Bronchus fibroblast of lung (primary cell): Measurements from ENCODE around the gene FUOM. TPM values are rescaled to one million over a fixed set of nuclear protein-coding genes. Genes with fewer than 3 reads are reported as not detected.

Experiments used
- total RNA-seq: library from RNA; depleted of rRNA; stranded (reverse); fragments of >200 nt; gene quantifications from 2 replicates; pipeline ENCODE4 v1.2.3, GENCODE V29; 2015

The FUOM gene, protein sequence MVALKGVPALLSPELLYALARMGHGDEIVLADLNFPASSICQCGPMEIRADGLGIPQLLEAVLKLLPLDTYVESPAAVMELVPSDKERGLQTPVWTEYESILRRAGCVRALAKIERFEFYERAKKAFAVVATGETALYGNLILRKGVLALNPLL
- 24.9 and 32.7 TPM in 2 replicates for total RNA-seq

DNA sequence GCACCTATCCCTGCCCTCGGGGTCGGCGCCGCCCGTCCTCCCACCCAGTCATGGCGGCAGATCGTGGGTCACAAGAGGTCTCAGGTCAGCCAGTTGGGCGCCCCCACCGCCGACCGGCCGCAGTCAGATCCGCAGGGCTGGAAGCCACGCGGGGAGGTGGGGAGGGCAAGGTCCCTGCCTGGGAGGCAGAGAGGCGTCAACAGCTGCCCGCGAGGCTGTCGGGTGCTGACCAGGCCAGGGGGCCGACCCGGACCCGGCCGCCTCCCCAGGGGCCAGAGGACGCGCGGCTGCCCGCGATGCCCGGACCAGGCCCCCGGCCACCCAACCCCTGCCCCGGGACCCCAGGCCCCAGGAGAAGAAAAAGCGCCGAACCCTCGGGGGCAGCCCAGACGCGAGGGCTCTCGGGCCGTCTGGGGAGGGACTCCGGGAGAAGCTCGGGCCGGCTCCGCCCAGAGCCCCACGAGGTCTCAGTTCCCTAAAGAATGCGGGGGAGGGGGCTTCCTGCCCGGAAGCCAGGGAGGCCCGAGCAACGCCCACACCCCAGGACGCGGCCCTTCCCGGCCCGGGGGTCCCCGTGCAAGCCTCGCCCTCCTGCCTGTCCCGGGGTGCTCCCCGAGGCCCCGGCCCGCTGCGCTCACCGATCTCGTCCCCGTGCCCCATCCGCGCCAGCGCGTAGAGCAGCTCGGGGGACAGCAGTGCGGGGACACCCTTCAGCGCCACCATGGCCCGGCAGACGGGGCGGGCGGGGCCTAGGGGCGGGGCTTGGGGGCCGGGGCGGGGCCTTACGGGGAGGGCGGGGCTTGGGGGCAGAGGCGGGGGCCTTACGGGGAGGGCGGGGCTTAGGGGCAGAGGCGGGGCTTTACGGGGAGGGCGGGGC, at the start of gene FUOM:
FUOM (minus strand) TSS at position 735 of the 877 bp plus-strand sequence; CDS start at position 723, 12 bp downstream.

DNA sequence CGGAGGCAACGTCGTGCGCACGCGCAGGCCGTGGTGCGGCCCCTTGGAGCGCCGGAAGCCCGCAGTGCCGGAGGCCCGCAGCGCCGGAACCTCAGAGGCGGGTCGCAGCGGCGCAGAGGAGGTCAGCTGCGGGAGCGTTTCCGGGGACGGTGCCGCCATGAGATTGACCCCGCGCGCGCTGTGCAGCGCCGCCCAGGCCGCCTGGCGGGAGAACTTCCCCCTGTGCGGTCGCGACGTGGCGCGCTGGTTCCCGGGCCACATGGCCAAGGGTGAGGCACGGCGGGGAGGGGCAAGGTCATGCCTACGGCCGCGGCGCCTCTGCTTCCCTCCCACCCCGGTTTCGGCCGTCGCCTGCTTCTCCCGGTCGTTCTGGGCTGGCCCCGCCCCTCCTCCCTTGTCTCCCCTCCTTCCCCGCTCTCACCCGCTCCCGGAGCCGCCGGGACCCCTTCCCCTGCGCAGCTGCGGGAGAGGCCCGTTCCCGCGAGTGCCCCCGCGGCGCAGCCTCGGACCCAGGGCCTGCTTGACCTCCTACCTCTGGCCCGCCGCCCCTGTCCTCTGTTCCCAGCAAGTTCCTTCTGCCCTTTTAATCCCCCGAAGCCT, 36.3 kb upstream of the FUOM start, which contains the start of gene MTG1:
MTG1 (plus strand) TSS at position 94 of the 600 bp plus-strand sequence; CDS start at position 158, 64 bp downstream.

DNA sequence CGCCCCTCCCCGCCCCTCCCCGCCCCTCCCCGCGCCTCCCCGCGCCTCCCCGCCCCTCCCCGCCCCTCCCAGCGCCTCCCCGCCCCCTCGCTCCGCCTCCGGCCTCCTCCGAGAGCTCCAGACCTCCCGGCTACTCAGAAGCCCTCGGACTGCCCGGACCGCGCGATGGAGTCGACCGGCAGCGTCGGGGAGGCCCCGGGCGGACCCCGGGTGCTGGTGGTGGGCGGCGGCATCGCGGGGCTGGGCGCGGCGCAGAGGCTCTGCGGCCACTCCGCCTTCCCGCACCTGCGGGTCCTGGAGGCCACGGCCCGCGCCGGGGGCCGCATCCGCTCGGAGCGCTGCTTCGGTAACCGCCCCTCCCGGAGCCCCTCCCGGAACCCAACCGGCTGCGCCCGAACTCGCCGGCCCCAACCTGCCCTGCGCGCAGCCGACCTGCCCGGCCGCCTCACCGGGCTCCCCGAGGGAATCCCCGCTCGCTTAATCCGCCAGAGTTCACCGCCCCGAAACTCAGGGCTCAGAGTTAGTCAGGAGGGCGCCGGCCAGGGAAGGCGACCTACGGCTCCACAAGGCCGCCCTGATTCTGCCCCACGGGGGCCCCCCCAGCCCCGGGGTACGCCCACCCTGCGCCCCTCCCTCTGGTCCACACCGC, 21.5 kb upstream of the FUOM start, which contains the start of gene PAOX:
PAOX (plus strand) TSS at position 111 of the 649 bp plus-strand sequence; CDS start at position 166, 55 bp downstream.

DNA sequence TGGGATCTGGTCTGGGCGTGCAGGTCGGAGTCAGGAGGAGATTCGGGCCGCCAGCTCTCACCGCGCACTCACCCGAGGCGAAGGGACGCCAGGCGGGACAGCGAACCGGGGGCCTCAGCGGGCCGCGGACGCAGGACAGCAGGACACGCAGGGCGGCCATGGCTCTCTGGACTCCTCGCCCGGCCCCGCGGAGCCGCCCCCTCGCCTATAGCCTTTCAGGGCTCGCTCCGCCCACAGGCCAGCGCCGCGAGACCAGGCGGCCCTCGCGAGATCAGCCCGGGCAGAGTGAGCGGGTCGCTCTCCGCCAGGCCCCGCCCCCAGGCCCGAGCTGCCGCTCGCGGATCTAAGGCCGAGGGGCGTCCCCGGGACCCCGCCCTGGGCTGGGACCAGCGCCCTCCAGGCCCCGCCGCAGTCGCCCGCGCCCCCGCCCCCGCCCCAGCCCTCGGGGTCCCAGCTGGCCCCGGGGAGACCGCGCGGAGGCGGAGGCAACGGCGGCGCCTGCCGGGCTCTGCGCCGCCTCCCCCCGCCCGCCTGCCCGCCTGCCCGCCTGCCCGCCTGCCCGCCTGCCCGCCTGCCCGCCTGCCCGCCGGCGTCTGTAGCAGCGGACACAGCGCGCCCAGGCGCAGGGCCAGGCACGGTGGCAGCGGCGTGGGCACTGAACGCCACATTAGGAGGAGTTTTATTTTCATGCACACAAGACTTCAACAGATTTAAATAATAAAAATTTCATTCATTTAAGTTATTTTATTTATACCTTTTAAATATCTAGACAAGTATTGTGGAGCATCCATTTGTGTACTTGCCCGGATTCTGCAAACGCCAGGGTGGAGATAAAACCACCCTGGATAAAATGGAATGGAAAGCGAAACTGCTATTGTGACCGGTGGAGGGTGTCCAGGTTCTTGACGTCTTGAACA, 15.6 kb upstream of the FUOM start, which contains the start of gene ECHS1:
ECHS1 (minus strand) TSS at position 181 of the 917 bp plus-strand sequence; CDS start at position 160, 21 bp downstream.

DNA sequence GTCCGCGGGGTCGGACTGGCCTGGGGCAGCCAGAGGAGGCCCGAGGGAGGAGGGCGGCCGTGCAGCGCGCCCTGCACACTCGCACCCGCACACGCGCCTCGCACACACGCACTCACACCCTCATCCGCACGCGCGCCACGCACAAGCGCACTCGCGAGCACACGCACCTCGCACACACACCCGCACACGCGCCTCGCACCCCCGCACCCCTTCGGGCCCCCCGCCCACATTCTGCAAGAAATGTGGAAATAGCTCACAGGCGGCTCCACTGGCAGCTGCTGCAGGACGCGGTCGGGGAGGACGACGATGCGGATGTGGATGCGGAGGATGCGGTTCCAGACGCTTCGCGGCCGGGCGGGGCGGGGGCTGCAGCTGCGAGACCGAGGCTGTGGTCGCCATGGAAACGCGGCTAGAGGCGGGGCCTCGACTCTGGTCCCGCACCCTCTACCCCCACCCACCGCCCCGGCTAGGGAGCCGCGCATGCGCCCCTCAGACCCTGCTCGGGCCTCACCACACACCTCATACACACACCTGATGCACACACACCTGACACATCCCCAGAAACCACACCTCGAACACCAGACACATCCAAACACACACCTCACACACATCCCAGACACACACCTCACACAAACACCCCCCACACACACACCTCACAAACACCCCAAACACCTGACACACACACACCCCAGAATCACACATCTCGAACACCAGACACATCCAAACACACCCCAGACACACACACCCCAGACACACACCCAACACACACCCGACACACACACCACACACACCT, 21.0 kb downstream of the FUOM start, which contains the start of gene CALY:
CALY (minus strand) TSS at position 320 of the 793 bp plus-strand sequence. CDS start 7,907 bp downstream, outside the sequence.

DNA sequence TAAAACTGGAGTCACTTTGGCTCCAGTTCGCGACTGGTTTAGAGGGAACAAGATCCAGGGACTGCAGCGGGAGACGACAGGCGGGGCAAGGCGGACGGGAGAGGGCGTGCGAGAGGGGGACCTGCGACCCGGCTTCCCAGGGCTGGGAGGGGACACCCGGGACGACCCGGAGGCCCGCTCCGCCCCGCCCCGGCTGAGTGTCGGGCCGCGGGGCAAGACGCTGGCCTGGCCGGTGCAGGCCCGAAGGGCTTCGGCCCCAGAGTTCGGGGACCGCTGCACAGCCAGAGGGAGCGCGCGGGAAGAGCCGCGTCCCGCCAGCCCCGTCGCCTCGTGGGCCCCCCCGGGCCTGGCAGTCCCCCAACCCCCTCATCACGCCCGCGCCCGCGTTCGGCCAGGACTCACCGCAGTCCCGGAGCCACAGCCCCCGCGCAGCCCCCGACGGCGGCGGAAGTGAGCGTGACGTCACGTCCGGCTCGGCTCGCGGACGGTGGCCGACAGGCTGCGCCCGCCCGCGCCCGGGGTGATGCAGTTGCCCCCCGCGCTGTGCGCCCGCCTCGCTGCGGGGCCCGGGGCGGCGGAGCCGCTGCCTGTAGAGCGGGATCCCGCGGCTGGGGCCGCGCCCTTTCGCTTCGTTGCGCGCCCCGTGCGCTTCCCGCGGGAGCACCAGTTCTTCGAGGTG, 49.3 kb downstream of the FUOM start, which contains the start of the genes TUBGCP2 and ZNF511:
TUBGCP2 (minus strand) TSS at position 452 of the 679 bp plus-strand sequence. CDS start 5,931 bp downstream, outside the sequence.
ZNF511 (plus strand) TSS at position 494 of the 679 bp plus-strand sequence; CDS start at position 524, 30 bp downstream.

Other genes starting within 250 kb of the FUOM start
- gene KNDC1, start 197.8 kb downstream of the FUOM start, total RNA-seq = 0.15 and 0.17 TPM in 2 replicates
- not detected in 2 replicates for gene UTF1, start 127.8 kb downstream of the FUOM start, total RNA-seq
- not detected in 2 replicates for gene VENTX, start 120.2 kb downstream of the FUOM start, total RNA-seq
- 1.2 and 2.0 TPM in 2 replicates for gene ADAM8, start 81.2 kb downstream of the FUOM start, total RNA-seq
- 60.2 and 62.2 TPM in 2 replicates for gene TUBGCP2, start 49.1 kb downstream of the FUOM start, total RNA-seq
- gene ZNF511, start 49.1 kb downstream of the FUOM start, total RNA-seq = 59.2 and 59.7 TPM in 2 replicates
- 1.0 TPM in 1 of 2 replicates, not detected in the other for gene CALY, start 21.1 kb downstream of the FUOM start, total RNA-seq
- gene PRAP1, start 10.6 kb downstream of the FUOM start, total RNA-seq = not detected in 2 replicates
- 94.8 and 105 TPM in 2 replicates for gene ECHS1, start 15.3 kb upstream of the FUOM start, total RNA-seq
- 4.4 and 4.6 TPM in 2 replicates for gene PAOX, start 21.2 kb upstream of the FUOM start, total RNA-seq
- 34.3 and 34.8 TPM in 2 replicates for gene MTG1, start 36.1 kb upstream of the FUOM start, total RNA-seq
- gene SPRN, start 66.6 kb upstream of the FUOM start, total RNA-seq = 0.59 and 1.2 TPM in 2 replicates
- gene SCART1, start 95.9 kb upstream of the FUOM start, total RNA-seq = 0.15 and 0.34 TPM in 2 replicates
- gene CYP2E1, start 169.3 kb upstream of the FUOM start, total RNA-seq = not detected in 2 replicates
- gene SYCE1, start 207.6 kb upstream of the FUOM start, total RNA-seq = not detected in 2 replicates